Suppressor macrophage treated with lipopolysaccharide for 4 hours (primary cell): ENCODE measurements around the gene HOXA10.

Experiments
- DNase-seq: peaks from one replicate; pipeline ENCODE4 v3.0.0-alpha.2; 2020

The HOXA10 gene

GRCh38 chr7:27173956-27174873 lies at the start of gene HOXA10:
Gene HOXA10 (minus strand): TSS chr7:27174320. CDS start chr7:27174306, 14 bp downstream.
- DNase-seq: no peak

GRCh38 chr7:27221201-27221797 lies 47.2 kb upstream of the HOXA10 start:
- no peak for DNase-seq

- no peak for DNase-seq
Measured at GRCh38 chr7:27220440-27220955, 46.4 kb upstream of the HOXA10 start.

- no peak for DNase-seq
Measured at GRCh38 chr7:27219821-27220220, 45.7 kb upstream of the HOXA10 start.

GRCh38 chr7:27217951-27218350 lies 43.8 kb upstream of the HOXA10 start:
- no peak for DNase-seq

- DNase-seq: no peak
Measured at GRCh38 chr7:27215356-27215755, 41.2 kb upstream of the HOXA10 start.

- no peak for DNase-seq
Measured at GRCh38 chr7:27214239-27214950, 40.3 kb upstream of the HOXA10 start.

GRCh38 chr7:27213433-27214238 lies 39.5 kb upstream of the HOXA10 start:
- DNase-seq: no peak

- no peak for DNase-seq
Measured at GRCh38 chr7:27212497-27213432, 38.6 kb upstream of the HOXA10 start.

GRCh38 chr7:27211764-27212204 lies 37.7 kb upstream of the HOXA10 start:
- DNase-seq: no peak

GRCh38 chr7:27211084-27211446 lies 36.9 kb upstream of the HOXA10 start:
- DNase-seq: no peak

- DNase-seq: peak; percentile 61
Measured at GRCh38 chr7:27210441-27211083, 36.4 kb upstream of the HOXA10 start.

GRCh38 chr7:27209933-27210440 lies 35.9 kb upstream of the HOXA10 start:
- no peak for DNase-seq

GRCh38 chr7:27208998-27209397 lies 34.9 kb upstream of the HOXA10 start:
- no peak for DNase-seq

GRCh38 chr7:27207348-27207985 lies 33.3 kb upstream of the HOXA10 start:
- DNase-seq: no peak

- DNase-seq: no peak
Measured at GRCh38 chr7:27205325-27206280, 31.5 kb upstream of the HOXA10 start.

GRCh38 chr7:27204851-27205322 lies 30.8 kb upstream of the HOXA10 start:
- DNase-seq: no peak

- no peak for DNase-seq
Measured at GRCh38 chr7:27203964-27204594, 30.0 kb upstream of the HOXA10 start.
